ENCODE data around the gene DESI1. TPM values are rescaled to one million over a fixed set of nuclear protein-coding genes. Genes with fewer than 3 reads are reported as not detected.
A peak's percentile ranks its signal among the peaks of the same experiment; 100 is the strongest.

Gene DESI1
- polyA plus RNA-seq, 4 donors: 16.5 to 33.4 (median 21.4) TPM

DNA sequence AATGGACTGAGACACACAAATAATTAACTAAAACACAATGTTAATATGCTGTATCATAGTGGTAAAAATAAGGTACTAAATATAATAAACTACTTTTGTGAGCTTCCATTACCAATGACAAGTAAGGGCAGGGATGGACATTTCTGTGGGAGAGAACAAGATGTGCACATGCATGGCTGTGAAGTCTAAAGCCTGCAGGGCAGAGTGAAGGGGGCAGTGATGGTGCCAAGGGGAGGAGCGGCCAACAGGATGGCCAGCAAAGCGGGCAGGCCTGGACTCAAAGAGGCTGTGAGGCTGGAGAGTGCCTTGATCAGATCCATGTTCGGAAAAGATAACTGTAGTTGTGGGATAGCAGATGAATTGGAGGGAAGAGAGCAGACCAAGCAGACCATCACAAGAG is 12.5 kb downstream of the DESI1 start:
- no peaks in the 10 kb centered on the region for H3K27me3 ChIP-seq (ENCODE audit: control insufficient read depth in 3 of 3, insufficient read depth in 3 of 3, low read length in 3 of 3)
- DNase-seq (no peak), FAIRE-seq (no peak)
- H3K4me3 ChIP-seq (ENCODE audit: low read depth in 1 of 3, low read length in 3 of 3): no peak overlapping the region
- 93 to 100% (median 98%) methylated on average over 3 of the region's 3 CpGs for WGBS, 3 donors
- peaks cover 10 to 37% (median 20%) of the 10 kb centered on the region in 3 donors for H3K36me3 ChIP-seq (ENCODE audit: control insufficient read depth in 3 of 3, insufficient read depth in 2 of 3, low read depth in 1 of 3, low read length in 3 of 3)
- H3K9me3 ChIP-seq (ENCODE audit: control insufficient read depth in 2 of 2, insufficient read depth in 1 of 2, low read depth in 1 of 2, low read length in 1 of 2): no peaks in the 10 kb centered on the region
- H3K27ac ChIP-seq (ENCODE audit: low read depth in 1 of 3, low read length in 2 of 3): no peak overlapping the region
- H3K4me1 ChIP-seq (ENCODE audit: control insufficient read depth in 3 of 3, insufficient read depth in 2 of 3, low read depth in 1 of 3, low read length in 2 of 3): no peaks in the 10 kb centered on the region

- WGBS, 3 donors: 57 to 91% (median 78%) methylated on average over 4 of the region's 4 CpGs
- FAIRE-seq (no peak), DNase-seq (peak in 1 of 2 donors; percentile 50)
- peaks cover 11 to 69% (median 32%) of the 10 kb centered on the region in 3 donors for H3K36me3 ChIP-seq (ENCODE audit: control insufficient read depth in 3 of 3, insufficient read depth in 2 of 3, low read depth in 1 of 3, low read length in 3 of 3)
- no peaks in the 10 kb centered on the region for H3K4me1 ChIP-seq (ENCODE audit: control insufficient read depth in 3 of 3, insufficient read depth in 2 of 3, low read depth in 1 of 3, low read length in 2 of 3)
- no peak overlapping the region for H3K27ac ChIP-seq (ENCODE audit: low read depth in 1 of 3, low read length in 2 of 3)
- H3K27me3 ChIP-seq (ENCODE audit: control insufficient read depth in 3 of 3, insufficient read depth in 3 of 3, low read length in 3 of 3): no peaks in the 10 kb centered on the region
- H3K9me3 ChIP-seq (ENCODE audit: control insufficient read depth in 2 of 2, insufficient read depth in 1 of 2, low read depth in 1 of 2, low read length in 1 of 2): no peaks in the 10 kb centered on the region
- no peak overlapping the region for H3K4me3 ChIP-seq (ENCODE audit: low read depth in 1 of 3, low read length in 3 of 3)
Observed at GRCh38 chr22:41603873-41604332, 16.9 kb downstream of the DESI1 start.

GRCh38 chr22:41600976-41601375 is 19.9 kb downstream of the DESI1 start:
- peaks cover 3 to 65% (median 19%) of the 10 kb centered on the region in 3 donors for H3K36me3 ChIP-seq (ENCODE audit: control insufficient read depth in 3 of 3, insufficient read depth in 2 of 3, low read depth in 1 of 3, low read length in 3 of 3)
- 93 to 95% (median 95%) methylated on average over 8 of the region's 8 CpGs for WGBS, 3 donors

DNA sequence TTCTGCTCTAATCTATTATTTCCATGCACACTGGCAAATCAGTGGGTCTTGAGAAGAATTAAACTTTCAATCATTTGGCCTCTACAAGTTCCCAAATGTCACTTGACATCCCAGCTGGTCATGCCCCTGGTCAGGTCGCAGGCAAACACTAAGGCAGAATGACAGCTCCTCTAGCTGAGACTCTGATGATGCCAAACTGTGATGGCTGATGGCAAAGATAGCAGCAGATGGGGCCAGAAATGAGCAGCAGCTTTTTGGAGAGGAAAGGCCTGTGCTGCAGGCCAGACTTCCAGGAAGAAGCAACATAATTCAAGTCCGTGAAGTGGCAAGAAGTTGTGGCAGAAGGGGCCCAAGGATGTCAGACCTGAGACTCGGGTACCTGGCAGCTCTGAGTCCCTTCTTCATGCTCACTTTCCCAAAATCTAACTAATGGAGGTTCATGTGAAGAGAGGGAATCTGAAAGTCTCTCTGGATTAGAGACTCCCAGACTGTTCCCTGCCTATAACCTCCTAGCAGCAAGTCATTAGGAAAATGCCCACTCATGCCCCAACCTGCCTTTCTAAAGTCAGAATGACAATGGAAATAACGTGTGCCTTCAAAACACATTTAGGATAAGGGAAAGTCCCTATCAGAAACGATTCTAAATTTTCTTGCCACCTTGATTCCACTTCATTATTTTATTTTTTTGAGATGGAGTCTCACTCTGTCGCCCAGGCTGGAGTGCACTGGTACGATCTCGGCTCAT is 21.8 kb downstream of the DESI1 start:
- peaks cover 3 to 50% (median 13%) of the 10 kb centered on the region in 3 donors for H3K36me3 ChIP-seq (ENCODE audit: control insufficient read depth in 3 of 3, insufficient read depth in 2 of 3, low read depth in 1 of 3, low read length in 3 of 3)
- no peak for DNase-seq
- no peaks in the 10 kb centered on the region for H3K27me3 ChIP-seq (ENCODE audit: control insufficient read depth in 3 of 3, insufficient read depth in 3 of 3, low read length in 3 of 3)
- H3K9me3 ChIP-seq (ENCODE audit: control insufficient read depth in 2 of 2, insufficient read depth in 1 of 2, low read depth in 1 of 2, low read length in 1 of 2): no peaks in the 10 kb centered on the region
- no peak overlapping the region for H3K4me3 ChIP-seq (ENCODE audit: low read depth in 1 of 3, low read length in 3 of 3)
- FAIRE-seq: no peak
- no peak overlapping the region for H3K27ac ChIP-seq (ENCODE audit: low read depth in 1 of 3, low read length in 2 of 3)
- WGBS, 3 donors: 87 to 91% (median 88%) methylated on average over 8 of the region's 8 CpGs
- peaks cover 0 to 2% (median 0%) of the 10 kb centered on the region in 3 donors for H3K4me1 ChIP-seq (ENCODE audit: control insufficient read depth in 3 of 3, insufficient read depth in 2 of 3, low read depth in 1 of 3, low read length in 2 of 3)

More at GRCh38 chr22:41600976-41601375, 19.9 kb downstream of the DESI1 start:
- no peak overlapping the region for H3K4me3 ChIP-seq (ENCODE audit: low read depth in 1 of 3, low read length in 3 of 3)
- FAIRE-seq: no peak
- no peaks in the 10 kb centered on the region for H3K9me3 ChIP-seq (ENCODE audit: control insufficient read depth in 2 of 2, insufficient read depth in 1 of 2, low read depth in 1 of 2, low read length in 1 of 2)
- DNase-seq: no peak
- H3K4me1 ChIP-seq (ENCODE audit: control insufficient read depth in 3 of 3, insufficient read depth in 2 of 3, low read depth in 1 of 3, low read length in 2 of 3): peaks cover 0 to 2% (median 0%) of the 10 kb centered on the region in 3 donors
- no peaks in the 10 kb centered on the region for H3K27me3 ChIP-seq (ENCODE audit: control insufficient read depth in 3 of 3, insufficient read depth in 3 of 3, low read length in 3 of 3)
- H3K27ac ChIP-seq (ENCODE audit: low read depth in 1 of 3, low read length in 2 of 3): no peak overlapping the region

GRCh38 chr22:41598081-41598480 is 22.8 kb downstream of the DESI1 start:
- no peak for FAIRE-seq

GRCh38 chr22:41597635-41597953 is 23.2 kb downstream of the DESI1 start:
- FAIRE-seq (no peak), DNase-seq (no peak)
- H3K27me3 ChIP-seq (ENCODE audit: control insufficient read depth in 3 of 3, insufficient read depth in 3 of 3, low read length in 3 of 3): no peaks in the 10 kb centered on the region
- WGBS, 3 donors: 62 to 81% (median 80%) methylated on average over 2 of the region's 2 CpGs
- H3K4me3 ChIP-seq (ENCODE audit: low read depth in 1 of 3, low read length in 3 of 3): no peak overlapping the region
- peaks cover 0 to 40% (median 9%) of the 10 kb centered on the region in 3 donors for H3K36me3 ChIP-seq (ENCODE audit: control insufficient read depth in 3 of 3, insufficient read depth in 2 of 3, low read depth in 1 of 3, low read length in 3 of 3)
- H3K9me3 ChIP-seq (ENCODE audit: control insufficient read depth in 2 of 2, insufficient read depth in 1 of 2, low read depth in 1 of 2, low read length in 1 of 2): no peaks in the 10 kb centered on the region
- H3K27ac ChIP-seq (ENCODE audit: low read depth in 1 of 3, low read length in 2 of 3): no peak overlapping the region
- H3K4me1 ChIP-seq (ENCODE audit: control insufficient read depth in 3 of 3, insufficient read depth in 2 of 3, low read depth in 1 of 3, low read length in 2 of 3): peaks cover 0 to 2% (median 0%) of the 10 kb centered on the region in 3 donors

More at GRCh38 chr22:41598081-41598480, 22.8 kb downstream of the DESI1 start:
- WGBS, 3 donors: 89 to 94% (median 90%) methylated on average over 5 of the region's 5 CpGs
- Histone ChIP-seq H3K9me3 (ENCODE audit: control insufficient read depth in 2 of 2, insufficient read depth in 1 of 2, low read depth in 1 of 2, low read length in 1 of 2) (no peaks in the 10 kb centered on the region), H3K36me3 (ENCODE audit: control insufficient read depth in 3 of 3, insufficient read depth in 2 of 3, low read depth in 1 of 3, low read length in 3 of 3) (peaks cover 2 to 45% (median 13%) of the 10 kb centered on the region in 3 donors), H3K4me3 (ENCODE audit: low read depth in 1 of 3, low read length in 3 of 3) (no peak overlapping the region), H3K27ac (ENCODE audit: low read depth in 1 of 3, low read length in 2 of 3) (no peak overlapping the region), H3K4me1 (ENCODE audit: control insufficient read depth in 3 of 3, insufficient read depth in 2 of 3, low read depth in 1 of 3, low read length in 2 of 3) (peaks cover 0 to 2% (median 0%) of the 10 kb centered on the region in 3 donors), H3K27me3 (ENCODE audit: control insufficient read depth in 3 of 3, insufficient read depth in 3 of 3, low read length in 3 of 3) (no peaks in the 10 kb centered on the region)
- DNase-seq: no peak

DNA sequence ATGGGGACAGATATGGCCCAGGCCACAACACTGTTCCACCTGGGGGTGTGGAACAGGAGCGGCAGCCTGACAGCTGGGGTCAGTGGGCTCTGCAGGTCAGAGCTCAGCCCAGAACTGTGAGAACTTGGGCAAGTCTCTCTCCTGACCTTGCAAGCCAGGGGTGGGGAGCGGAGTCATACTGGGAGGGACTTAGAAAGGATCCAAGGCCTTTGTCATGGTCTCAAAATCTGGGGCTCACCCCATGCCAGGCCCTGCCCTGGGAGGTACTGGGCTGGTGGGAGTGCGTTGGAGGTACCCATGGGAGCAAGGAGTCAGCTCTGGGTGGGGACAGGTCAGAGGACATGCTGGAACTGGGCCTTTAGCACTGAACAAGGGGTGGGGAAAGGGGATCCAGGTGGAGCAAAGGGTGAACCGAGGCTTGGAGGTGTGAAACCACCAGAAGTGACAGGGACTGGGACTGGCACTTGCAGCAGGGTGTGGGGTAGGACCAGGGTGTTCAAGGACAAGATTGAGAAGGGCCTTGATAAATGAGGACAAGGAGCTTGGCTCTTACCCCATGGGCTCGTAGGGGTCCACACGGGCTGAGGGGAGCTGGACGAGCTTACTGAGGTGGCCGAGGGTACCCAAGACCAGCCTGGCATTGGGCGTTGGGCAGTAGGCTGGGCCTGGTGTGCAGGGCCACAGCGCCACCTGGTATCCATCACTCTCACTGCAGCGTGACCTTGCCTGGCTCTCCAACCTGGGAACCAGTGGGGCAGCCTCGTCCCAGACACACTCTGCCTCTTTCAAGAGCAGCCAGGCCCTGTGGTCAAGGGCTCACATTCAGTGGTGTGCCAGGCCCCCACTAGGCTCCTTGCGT is 23.8 kb downstream of the DESI1 start:
- 33 to 52% (median 34%) methylated on average over 13 of the region's 13 CpGs for WGBS, 3 donors
- no peak overlapping the region for H3K27ac ChIP-seq (ENCODE audit: low read depth in 1 of 3, low read length in 2 of 3)
- peak; percentile 62 to 69 for DNase-seq
- no peaks in the 10 kb centered on the region for H3K9me3 ChIP-seq (ENCODE audit: control insufficient read depth in 2 of 2, insufficient read depth in 1 of 2, low read depth in 1 of 2, low read length in 1 of 2)
- peaks cover 0 to 2% (median 0%) of the 10 kb centered on the region in 3 donors for H3K4me1 ChIP-seq (ENCODE audit: control insufficient read depth in 3 of 3, insufficient read depth in 2 of 3, low read depth in 1 of 3, low read length in 2 of 3)
- no peak overlapping the region for H3K4me3 ChIP-seq (ENCODE audit: low read depth in 1 of 3, low read length in 3 of 3)
- H3K27me3 ChIP-seq (ENCODE audit: control insufficient read depth in 3 of 3, insufficient read depth in 3 of 3, low read length in 3 of 3): no peaks in the 10 kb centered on the region
- H3K36me3 ChIP-seq (ENCODE audit: control insufficient read depth in 3 of 3, insufficient read depth in 2 of 3, low read depth in 1 of 3, low read length in 3 of 3): peaks cover 0 to 34% (median 4%) of the 10 kb centered on the region in 3 donors
- no peak for FAIRE-seq

DNA sequence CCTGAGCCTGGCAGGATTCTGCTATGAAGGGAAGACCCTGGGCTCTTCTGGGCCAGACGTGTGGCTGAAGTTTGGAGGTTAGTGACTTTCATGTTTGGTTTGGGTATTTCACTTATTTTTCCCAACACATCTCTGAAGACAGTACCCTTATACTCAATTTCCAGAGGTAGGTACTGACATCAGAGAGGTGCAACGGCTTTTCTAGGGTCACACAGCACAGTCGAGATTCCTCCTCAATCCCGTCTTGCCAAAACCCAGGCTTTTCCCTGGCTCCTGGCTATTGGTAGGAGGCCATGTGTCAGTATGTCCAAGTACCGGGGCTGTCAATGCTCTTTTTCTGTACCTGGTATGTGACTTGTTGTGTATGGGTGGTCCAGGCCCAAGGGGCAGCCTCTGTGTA is 25.1 kb downstream of the DESI1 start:
- 87 to 92% (median 89%) methylated on average over 5 of the region's 5 CpGs for WGBS, 3 donors
- H3K27ac ChIP-seq (ENCODE audit: low read depth in 1 of 3, low read length in 2 of 3): no peak overlapping the region
- no peaks in the 10 kb centered on the region for H3K27me3 ChIP-seq (ENCODE audit: control insufficient read depth in 3 of 3, insufficient read depth in 3 of 3, low read length in 3 of 3)
- FAIRE-seq (no peak), DNase-seq (no peak)
- no peaks in the 10 kb centered on the region for H3K9me3 ChIP-seq (ENCODE audit: control insufficient read depth in 2 of 2, insufficient read depth in 1 of 2, low read depth in 1 of 2, low read length in 1 of 2)
- H3K4me1 ChIP-seq (ENCODE audit: control insufficient read depth in 3 of 3, insufficient read depth in 2 of 3, low read depth in 1 of 3, low read length in 2 of 3): peaks cover 0 to 2% (median 0%) of the 10 kb centered on the region in 3 donors
- H3K4me3 ChIP-seq (ENCODE audit: low read depth in 1 of 3, low read length in 3 of 3): no peak overlapping the region
- H3K36me3 ChIP-seq (ENCODE audit: control insufficient read depth in 3 of 3, insufficient read depth in 2 of 3, low read depth in 1 of 3, low read length in 3 of 3): peaks cover 0 to 24% (median 0%) of the 10 kb centered on the region in 3 donors

All from small intestine (tissue), 7 donors.